Kidney (tissue), 14 donors: ENCODE data around the gene NPIPA3. TPM values are rescaled to one million over a fixed set of nuclear protein-coding genes. Genes with fewer than 3 reads are reported as not detected.
"Not testable (repeated sequence)": the region's sequence is repeated elsewhere in the genome, so short reads cannot be mapped to it uniquely, and the experiment has no call there.

Experiments
- DNase-seq, 5 donors: peaks; one replicate each; pipeline ENCODE4 v3.0.0-alpha.2; 2013 to 2020
- FAIRE-seq: peaks from 2 replicates; lab custom pipeline; 2012; peaks lifted over from hg19 to GRCh38; lab: Jason Lieb, UNC
- H3K27ac ChIP-seq, 2 donors: one replicate each; pipeline ENCODE4 v1.7.0; 2013; ENCODE audit warnings: low read depth in 2 of 2, low read length in 2 of 2, inconsistent platforms in 1 of 2
- H3K27me3 ChIP-seq: one replicate; pipeline ENCODE4 v1.7.1; 2013; ENCODE audit warnings: low read length, inconsistent platforms; ENCODE audit not compliant: control insufficient read depth, insufficient read depth
- H3K36me3 ChIP-seq, 3 donors: one replicate each; pipeline versions ENCODE4 v1.7.0 to v1.7.1; 2013; ENCODE audit warnings: low read length in 3 of 3, control low read depth in 1 of 3, inconsistent platforms in 1 of 3; ENCODE audit not compliant: insufficient read depth in 3 of 3, control insufficient read depth in 2 of 3
- H3K4me1 ChIP-seq, 3 donors: one replicate each; pipeline versions ENCODE4 v1.7.0 to v1.7.1; 2013; ENCODE audit warnings: low read length in 3 of 3, inconsistent platforms in 1 of 3, low read depth in 1 of 3; ENCODE audit not compliant: control insufficient read depth in 2 of 3, insufficient read depth in 2 of 3
- H3K4me3 ChIP-seq, 3 donors: one replicate each; pipeline versions ENCODE4 v1.7.0 to v1.8.1; 2013; ENCODE audit warnings: low read length in 3 of 3, control low read depth in 1 of 3, inconsistent platforms in 1 of 3
- H3K9ac ChIP-seq, 3 donors: one replicate each; pipeline versions ENCODE4 v1.7.0 to v1.7.1; 2013; ENCODE audit warnings: low read length in 3 of 3, control low read depth in 1 of 3, inconsistent platforms in 1 of 3
- H3K9me3 ChIP-seq, 3 donors: one replicate each; pipeline versions ENCODE4 v1.7.0 to v1.7.1; 2013; ENCODE audit warnings: low read length in 3 of 3, control low read depth in 1 of 3, inconsistent platforms in 1 of 3; ENCODE audit not compliant: control insufficient read depth in 2 of 3, insufficient read depth in 1 of 3
- intact Hi-C: fragments of 100-400 bp; cut with DNase I; formaldehyde crosslinking; loops from one replicate; pipeline ENCODE4 v1.11.1; 2022
- polyA plus RNA-seq: library from polyadenylated mRNA; stranded (reverse); fragments of 350-450 nt; fragmentation: Illumina TruSeq; extraction: RNeasy Lipid Tissue Mini Kit (QIAGEN cat#74804); gene quantifications from one replicate; pipeline ENCODE4 v1.2.3, GENCODE V29; 2014; ENCODE audit warnings: low read depth, low replicate concordance; ENCODE audit not compliant: insufficient read depth
- total RNA-seq: library from RNA; stranded (reverse); fragmentation: NEBNext Ultra II Directional; extraction: Animal tissue kit (Norgen Biotek cat#: 25700); gene quantifications from one replicate; pipeline ENCODE4 v1.2.1, GENCODE V29; 2021
- TF ChIP-seq, protein P1 (sequence below): IDR thresholded peaks from 3 replicates; pipeline ENCODE4 v1.5.1; 2012; ENCODE audit warnings: mild to moderate bottlenecking, moderate library complexity, borderline replicate concordance; ENCODE audit not compliant: insufficient read depth; ENCODE audit errors: extremely low read depth
- donor health status: control.
- donor health status: control.
- donor health status: control.
- donor health status: control.
- donor health status: control.
- donor health status: DM: yes; HTN: yes; CAD: no.
- donor health status: Normal renal cell carcinoma (clear cell type).

The NPIPA3 gene
- total and polyA plus RNA-seq, 2 donors from 2014 or later = 0.69 to 7.0 TPM

DNA sequence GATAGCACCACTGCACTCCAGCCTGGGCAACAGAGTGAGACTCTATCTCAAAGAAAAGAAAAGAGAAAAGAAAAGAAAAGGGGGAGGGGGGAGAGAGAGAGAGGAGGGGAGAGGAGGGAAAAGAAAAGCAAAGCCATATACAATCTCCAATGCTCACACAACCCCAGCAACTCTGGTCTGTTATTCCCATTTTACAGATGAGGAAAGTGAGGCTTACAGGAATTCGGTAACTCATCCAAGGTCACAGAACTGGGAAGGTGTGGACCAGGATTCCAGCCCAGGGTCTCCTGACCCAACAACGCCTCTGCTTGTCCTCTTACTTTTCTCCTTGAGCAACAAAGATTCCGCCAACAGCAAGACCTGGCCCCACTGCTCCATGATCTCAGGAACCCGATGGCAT is 22.1 kb upstream of the NPIPA3 start:
- no peak overlapping the region for H3K27ac ChIP-seq
- no peaks in the 10 kb centered on the region for H3K4me1 ChIP-seq
- H3K9me3 ChIP-seq = no peaks in the 10 kb centered on the region
- TF ChIP-seq, protein P1, sequence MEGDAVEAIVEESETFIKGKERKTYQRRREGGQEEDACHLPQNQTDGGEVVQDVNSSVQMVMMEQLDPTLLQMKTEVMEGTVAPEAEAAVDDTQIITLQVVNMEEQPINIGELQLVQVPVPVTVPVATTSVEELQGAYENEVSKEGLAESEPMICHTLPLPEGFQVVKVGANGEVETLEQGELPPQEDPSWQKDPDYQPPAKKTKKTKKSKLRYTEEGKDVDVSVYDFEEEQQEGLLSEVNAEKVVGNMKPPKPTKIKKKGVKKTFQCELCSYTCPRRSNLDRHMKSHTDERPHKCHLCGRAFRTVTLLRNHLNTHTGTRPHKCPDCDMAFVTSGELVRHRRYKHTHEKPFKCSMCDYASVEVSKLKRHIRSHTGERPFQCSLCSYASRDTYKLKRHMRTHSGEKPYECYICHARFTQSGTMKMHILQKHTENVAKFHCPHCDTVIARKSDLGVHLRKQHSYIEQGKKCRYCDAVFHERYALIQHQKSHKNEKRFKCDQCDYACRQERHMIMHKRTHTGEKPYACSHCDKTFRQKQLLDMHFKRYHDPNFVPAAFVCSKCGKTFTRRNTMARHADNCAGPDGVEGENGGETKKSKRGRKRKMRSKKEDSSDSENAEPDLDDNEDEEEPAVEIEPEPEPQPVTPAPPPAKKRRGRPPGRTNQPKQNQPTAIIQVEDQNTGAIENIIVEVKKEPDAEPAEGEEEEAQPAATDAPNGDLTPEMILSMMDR = no peak
- no peaks in the 10 kb centered on the region for H3K27me3 ChIP-seq
- intact Hi-C loops = no loop called here
- DNase-seq = no peak
- no peaks in the 10 kb centered on the region for H3K36me3 ChIP-seq
- no peak overlapping the region for H3K9ac ChIP-seq
- no peak for FAIRE-seq
- no peak overlapping the region for H3K4me3 ChIP-seq

DNA sequence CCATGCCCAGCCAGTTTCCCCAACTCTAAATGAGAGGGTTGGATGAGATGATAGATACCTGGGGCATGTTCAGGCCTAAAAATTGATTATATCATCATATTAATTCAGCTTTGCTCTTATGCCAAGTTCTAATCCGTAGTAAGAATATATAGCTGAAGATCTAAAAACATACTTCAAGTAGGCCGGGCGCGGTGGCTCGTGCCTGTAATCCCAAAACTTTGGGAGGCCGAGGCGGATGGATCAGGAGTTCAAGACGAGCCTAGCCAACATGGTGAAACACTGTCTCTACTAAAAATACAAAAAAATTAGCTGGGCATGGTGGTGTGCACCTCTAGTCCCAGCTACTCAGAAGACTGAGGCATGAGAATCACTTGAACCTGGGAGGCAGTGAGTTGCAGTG is 21.1 kb upstream of the NPIPA3 start:
- FAIRE-seq = no peak
- intact Hi-C loops = no loop called here

DNA sequence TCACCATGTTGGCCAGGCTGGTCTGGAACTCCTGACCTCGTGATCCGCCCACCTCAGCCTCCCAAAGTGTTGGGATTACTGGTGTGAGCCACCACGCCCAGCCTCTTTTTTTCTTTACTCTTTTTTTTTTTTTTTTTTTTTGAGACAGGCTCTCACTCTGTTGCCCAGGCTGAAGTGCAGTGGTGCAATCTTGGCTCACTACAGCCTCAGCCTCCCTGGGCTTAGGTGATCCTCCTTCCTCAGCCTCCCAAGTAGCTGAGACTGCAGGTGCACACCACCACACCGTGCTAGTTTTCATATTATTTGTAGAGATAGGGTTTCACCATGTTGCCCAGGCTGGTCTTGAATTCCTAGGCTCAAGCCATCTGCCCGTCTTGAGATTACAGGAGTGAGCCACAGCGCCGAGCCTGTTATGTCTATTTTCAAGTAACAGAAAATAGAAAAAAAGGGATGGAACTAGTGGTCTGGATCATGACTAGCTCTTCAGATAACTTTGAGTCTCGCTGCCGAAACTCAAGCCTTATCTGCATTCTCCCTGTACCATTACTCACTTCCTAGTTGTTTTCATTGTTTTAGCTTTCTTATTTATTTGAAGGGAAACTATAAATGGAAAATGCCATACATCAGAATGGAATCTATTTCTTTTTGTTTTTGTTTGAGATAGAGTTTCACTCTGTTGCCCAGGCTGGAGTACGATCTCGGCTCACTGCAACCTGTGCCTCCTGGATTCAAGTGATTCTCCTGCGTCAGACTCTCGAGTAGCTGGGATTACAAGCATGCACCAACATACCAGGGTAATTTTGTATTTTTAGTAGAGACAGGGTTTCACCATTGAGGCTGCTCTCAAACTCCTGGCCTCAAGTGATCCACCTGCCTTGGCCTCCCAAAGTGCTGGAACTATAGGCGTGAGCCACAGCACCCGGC is 17.1 kb upstream of the NPIPA3 start:
- H3K27me3 ChIP-seq, FAIRE-seq, intact Hi-C loops, H3K27ac ChIP-seq, H3K36me3 ChIP-seq, H3K9me3 ChIP-seq, H3K4me1 ChIP-seq, H3K9ac ChIP-seq, DNase-seq, H3K4me3 ChIP-seq: not testable (repeated sequence)

More for the DNA sequence above, 21.1 kb upstream of the NPIPA3 start:
- H3K9me3 ChIP-seq = no peaks in the 10 kb centered on the region
- no peak for DNase-seq
- H3K27me3 ChIP-seq = no peaks in the 10 kb centered on the region
- H3K4me1 ChIP-seq = no peaks in the 10 kb centered on the region
- H3K4me3 ChIP-seq = no peak overlapping the region
- TF ChIP-seq, protein P1 = no peak
- no peak overlapping the region for H3K9ac ChIP-seq
- no peak overlapping the region for H3K27ac ChIP-seq
- H3K36me3 ChIP-seq = no peaks in the 10 kb centered on the region

DNA sequence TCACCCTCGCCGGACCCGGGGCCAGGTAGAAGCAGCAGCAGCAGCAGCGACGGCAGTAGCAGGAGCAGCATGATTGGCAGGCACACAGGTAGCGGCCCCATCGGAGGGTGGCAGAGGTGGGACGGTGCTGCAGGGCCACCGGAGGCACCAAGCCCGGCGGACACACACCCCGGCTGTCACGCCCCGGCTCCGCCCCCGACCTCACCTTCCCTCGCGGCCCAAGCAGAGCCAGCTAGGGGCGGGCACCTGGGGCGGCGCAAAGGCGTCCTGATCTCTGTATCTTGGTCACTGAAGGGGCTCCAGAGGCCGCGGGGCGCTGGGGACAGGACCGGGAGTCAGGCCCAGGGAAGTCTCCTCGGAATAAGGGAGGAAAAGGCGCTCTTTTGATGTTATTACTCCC is 9.1 kb upstream of the NPIPA3 start, which contains the start of gene PLA2G10:
Gene PLA2G10, minus strand, starts transcription at position 180 of the 400 bp plus-strand sequence. Its CDS starts 79 bp downstream, at position 101.
- H3K4me1 ChIP-seq, DNase-seq, intact Hi-C loops, FAIRE-seq, H3K36me3 ChIP-seq, H3K27me3 ChIP-seq, H3K9me3 ChIP-seq, H3K9ac ChIP-seq, H3K27ac ChIP-seq, H3K4me3 ChIP-seq: not testable (repeated sequence)

DNA sequence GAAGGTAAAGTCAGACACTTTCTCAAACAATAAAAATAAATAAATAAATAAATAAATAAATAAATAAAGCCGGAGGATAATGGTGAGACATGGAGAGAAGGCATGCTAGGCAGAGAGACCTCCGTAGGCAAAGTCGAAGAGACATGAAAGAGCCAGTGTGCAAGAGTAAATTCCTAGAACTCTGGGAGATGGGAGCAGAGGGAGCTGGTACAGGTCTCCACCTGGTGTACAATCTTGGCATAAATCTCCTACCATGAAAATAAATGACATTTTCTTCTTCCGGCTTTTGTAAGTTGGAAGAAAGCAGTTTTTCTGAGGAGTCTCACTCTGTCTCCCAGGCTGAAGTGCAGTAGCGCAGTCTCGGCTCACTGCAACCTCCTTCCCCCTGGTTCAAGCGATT is 1.4 kb upstream of the NPIPA3 start:
- H3K36me3 ChIP-seq, H3K27ac ChIP-seq, DNase-seq, H3K9ac ChIP-seq, H3K27me3 ChIP-seq, H3K9me3 ChIP-seq, H3K4me3 ChIP-seq, intact Hi-C loops, H3K4me1 ChIP-seq, FAIRE-seq: not testable (repeated sequence)

DNA sequence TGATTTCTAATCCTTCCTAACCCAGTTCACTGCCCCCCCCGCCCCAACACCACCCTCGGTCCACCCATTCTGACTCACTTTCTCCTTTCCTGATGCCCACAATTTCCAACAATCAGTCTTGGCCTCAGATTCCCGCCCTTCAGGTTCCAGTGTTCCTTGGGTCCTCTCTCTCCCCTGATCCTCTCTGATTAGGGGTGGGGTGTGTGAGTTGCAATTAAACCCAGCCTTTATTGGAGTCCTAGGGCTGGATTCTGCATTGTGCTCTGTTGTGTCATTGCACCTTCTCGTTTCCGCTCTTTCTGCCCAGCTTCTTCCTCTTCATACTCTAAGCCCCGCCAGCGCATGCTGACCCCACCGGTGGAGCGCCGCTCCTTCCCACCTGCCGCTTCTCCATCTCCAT is 539 bp upstream of the NPIPA3 start:
- intact Hi-C loops, H3K9me3 ChIP-seq, FAIRE-seq: not testable (repeated sequence)

DNA sequence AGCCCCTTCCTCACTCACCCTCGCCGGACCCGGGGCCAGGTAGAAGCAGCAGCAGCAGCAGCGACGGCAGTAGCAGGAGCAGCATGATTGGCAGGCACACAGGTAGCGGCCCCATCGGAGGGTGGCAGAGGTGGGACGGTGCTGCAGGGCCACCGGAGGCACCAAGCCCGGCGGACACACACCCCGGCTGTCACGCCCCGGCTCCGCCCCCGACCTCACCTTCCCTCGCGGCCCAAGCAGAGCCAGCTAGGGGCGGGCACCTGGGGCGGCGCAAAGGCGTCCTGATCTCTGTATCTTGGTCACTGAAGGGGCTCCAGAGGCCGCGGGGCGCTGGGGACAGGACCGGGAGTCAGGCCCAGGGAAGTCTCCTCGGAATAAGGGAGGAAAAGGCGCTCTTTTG is 30.0 kb downstream of the NPIPA3 start:
- H3K4me3 ChIP-seq, H3K9me3 ChIP-seq, FAIRE-seq, H3K9ac ChIP-seq, H3K27me3 ChIP-seq, H3K27ac ChIP-seq, intact Hi-C loops, DNase-seq, H3K36me3 ChIP-seq, H3K4me1 ChIP-seq: not testable (repeated sequence)

More for the DNA sequence above, 539 bp upstream of the NPIPA3 start:
- H3K4me1 ChIP-seq, H3K27ac ChIP-seq, H3K4me3 ChIP-seq, DNase-seq, H3K9ac ChIP-seq, H3K27me3 ChIP-seq, H3K36me3 ChIP-seq: not testable (repeated sequence)
